SW 1271 (cell line): ENCODE results near the gene LRP2.

ENCODE experiments used
- DNase-seq, 2 experiments: peaks; one replicate each; lab custom pipeline; 2025; lab: John Stamatoyannopoulos, UW

LRP2 gene

DNA sequence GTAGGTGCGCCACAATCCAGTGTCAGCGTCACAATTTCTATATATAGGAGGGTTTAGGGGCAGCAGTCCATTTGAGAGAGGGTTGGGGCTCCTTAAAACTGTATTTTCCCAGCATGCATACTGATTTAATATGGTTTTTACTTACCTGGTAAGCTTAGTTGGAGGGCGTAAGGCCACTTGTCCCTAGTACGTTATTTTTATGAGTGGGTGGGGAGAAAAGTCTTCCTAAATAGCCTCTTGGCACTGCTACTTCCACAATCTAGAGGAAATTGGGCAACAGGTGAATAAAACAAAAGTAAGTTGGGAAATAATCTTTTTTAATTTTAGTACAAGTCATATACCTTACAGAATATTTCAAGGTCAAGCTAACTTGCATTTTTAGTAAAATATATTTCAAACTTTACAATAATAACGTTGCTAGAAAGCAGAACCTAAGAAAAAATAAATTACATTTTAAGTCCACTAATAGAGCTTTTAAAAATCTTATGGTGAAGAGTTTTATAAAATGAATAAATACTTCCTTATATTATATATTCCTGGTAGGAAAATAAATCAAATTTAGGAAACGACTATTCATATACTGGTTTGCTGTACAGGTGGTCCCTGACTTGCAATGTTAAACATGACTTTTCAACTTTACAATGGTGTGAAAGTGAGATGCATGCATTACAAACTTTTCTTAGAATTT is 272.1 kb downstream of the LRP2 start:
- DNase-seq: no peak

DNA sequence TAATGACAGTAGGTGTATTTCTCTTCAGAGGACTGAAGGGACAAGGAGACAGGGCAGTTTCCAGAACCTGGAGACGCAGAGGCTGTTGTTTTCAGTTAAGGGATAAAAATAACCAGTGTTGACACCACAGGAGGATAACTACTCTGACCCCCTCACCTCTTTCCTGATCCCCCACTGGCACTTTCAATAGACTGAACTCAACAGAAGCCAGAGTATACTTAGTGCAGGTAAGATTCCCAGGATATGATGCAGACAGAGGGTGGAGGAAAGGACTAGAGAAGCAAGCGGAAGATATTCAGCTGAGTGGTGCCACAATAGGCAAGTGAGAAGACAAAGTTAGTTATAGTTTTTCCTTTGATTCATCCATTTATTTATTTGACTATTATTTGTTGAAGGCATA is 273.2 kb downstream of the LRP2 start:
- no peak for DNase-seq

DNA sequence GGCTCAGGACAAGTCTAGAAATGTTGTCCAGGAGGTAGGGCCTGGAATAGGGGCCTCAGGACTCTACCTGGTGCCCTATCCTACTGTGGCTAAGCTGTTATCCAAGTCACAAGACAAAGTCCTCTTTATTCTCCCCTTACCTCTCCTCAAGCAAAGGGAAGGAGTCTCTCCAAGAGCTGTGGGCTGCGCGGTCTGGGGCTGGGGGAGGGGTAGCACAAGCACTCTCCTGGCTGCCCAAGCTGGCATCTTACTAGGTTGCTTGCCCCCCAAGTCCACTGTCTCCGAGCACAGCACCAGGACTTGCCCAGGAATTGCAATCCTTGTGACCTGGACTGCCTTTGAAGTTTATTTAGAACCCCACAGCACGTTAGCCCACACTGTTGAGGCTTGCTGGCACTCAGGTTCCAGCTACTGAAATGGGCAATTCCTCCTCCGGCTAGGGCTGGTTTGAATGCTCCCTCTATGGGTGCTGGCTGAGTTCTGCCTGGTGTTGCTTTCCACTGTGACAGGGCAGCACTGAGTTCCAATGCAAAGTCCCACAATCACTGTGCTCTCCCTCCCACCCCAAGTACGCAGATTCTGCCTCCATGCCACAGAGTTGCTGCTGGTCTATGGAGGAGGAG is 274.5 kb downstream of the LRP2 start:
- DNase-seq: no peak

DNA sequence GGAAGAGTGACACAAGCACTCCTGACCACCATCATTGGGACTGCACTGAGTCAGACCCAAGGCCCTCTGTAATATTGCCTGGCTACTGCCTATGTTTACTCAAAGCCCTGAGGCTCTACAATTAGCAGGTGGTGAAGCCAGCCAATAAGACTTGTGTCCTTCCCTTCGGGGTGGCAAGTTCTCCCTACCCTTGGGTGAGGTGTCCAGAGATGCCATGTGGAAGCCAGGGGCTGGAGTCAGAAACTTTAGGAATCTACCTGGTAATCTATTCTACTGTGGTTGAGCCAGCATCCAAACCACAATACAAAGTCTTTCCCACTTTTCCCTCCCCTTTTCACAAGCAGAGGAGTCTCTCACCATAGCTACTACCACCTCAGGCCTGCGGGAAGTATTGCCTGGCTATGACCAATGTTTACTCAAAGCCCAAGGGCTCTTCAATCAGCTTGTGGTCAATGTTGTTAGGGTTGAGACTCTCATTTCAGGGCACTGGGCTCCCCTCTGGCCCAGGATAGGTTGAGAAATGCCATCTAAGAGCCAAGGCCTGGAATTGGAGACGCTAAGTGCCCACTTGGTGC is 275.4 kb downstream of the LRP2 start:
- no peak for DNase-seq

DNA sequence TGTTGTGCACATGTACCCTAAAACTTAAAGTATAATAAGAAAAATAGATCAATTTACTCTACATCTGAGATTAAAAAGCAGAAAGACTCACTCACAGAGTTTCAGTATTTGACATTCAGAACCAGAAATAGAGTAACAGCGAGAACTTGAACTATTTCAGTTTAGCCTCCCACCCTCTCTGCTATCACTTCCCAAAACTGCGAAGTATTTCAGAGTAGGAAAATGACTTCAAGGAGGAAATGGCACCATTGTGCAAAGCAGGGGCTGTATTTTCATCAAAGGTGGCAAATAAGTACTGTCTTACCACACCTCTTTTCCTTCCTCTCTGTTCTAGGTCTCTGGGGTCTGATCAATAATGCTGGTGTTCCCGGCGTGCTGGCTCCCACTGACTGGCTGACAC is 279.3 kb downstream of the LRP2 start:
- DNase-seq: no peak

DNA sequence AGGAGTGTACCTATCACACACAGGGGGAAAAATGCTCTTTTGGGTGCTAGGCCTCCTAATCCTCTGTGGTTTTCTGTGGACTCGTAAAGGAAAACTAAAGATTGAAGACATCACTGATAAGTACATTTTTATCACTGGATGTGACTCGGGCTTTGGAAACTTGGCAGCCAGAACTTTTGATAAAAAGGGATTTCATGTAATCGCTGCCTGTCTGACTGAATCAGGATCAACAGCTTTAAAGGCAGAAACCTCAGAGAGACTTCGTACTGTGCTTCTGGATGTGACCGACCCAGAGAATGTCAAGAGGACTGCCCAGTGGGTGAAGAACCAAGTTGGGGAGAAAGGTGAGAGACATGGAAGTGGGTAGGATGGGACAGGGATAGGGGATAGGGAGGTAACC is 280.8 kb downstream of the LRP2 start:
- DNase-seq: no peak

DNA sequence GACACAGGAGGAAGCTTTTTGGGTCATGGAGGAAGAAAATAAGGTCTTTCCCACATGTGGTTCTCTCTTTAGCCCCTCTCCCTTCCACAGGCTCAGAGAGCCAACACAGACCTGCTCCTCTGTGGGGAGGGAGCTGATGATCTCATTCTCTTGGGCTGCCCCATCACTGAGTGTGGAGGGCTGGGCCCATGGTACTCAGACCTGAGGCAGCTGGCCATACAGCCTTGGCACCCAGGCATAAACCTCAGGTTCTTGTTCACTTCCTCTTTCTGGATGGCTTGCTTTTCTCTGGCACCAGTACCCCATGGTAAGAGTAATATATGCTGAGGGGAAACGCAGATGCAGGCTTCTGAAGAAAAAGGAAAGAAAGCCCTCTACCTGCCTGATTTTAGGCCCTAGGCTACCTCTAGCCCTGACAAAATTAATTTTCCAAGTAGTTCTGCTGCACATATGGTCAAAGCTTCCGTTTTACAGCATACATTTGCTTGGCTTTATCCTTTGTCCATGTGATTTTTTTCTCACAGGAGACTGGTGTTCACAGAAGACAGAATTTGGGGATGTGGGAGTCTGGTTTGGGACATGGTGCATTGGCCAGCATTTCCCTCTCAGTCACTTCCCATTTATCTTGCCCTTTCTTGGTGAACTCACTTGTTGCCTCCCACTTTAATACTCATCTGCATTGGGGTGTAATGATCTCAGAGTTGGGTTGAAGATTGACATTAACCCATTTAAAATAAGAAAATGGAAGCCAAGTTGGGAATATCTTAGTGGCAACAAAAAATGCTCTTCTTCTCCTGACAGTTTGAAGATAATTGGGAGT is 281.9 kb downstream of the LRP2 start:
- no peak for DNase-seq

DNA sequence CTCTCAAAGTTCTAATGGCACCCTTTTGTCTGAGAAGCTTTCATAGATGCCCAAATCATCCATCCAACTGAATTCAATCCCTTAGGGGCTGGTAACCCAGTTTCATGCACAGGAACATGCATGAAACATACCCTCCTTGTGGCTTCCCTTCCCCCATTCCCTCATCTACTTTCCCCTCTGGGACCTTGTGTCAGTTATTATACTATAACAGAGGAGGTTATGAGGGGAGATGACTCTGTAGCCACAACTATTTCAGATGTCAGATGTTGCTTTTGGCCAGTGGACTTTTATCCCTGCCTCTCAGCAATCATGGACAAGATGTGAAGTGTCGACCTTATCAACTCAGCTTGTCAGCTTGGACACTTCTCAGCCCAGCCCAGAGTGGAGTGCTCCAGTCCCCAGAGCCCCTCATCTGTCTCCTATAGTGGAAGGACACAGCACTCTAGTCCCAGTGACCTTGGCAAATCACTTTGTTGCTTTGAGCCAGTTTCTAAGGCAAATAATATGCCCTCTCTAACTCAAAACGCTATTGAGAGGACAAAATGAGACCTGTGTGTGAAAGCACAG is 284.6 kb downstream of the LRP2 start:
- no peak for DNase-seq
